Measurements from ENCODE around the gene MYBPC1.
A peak's percentile ranks its signal among the peaks of the same experiment; 100 is the strongest.

Gene MYBPC1

DNA sequence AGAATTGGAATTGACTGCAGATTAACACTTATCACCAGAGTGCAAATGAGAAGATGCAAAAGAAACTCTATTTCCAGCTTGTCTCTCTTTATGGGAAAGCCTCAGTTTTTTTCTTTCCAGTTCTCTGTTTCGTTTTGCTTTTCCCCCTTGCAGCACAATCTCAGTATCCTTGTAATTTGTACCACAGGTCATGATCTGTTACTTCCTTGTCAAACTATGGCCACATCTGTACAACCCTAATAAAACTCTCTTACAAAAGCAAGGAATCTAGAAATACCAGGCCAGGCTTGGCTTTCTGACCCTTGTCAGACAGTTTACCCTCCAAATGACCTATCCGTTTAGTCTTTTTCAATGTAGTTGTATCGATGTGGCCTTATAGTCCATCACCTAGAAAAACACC is 33.9 kb downstream of the MYBPC1 start:
- Histone ChIP-seq H3K27me3 (replicated peaks) (no peaks in the 10 kb centered on the region), H3K4me3 (ENCODE audit: low read depth, low read length) (no peak overlapping the region), H3K36me3 (replicated peaks) (no peaks in the 10 kb centered on the region), H3K27ac (no peak overlapping the region)
- in situ Hi-C loops (cut with HindIII; ENCODE audit: low pct_ligation_motif_present, low sequenced_read_pairs) = no loop called here
- DNase-seq = no peak
- TF ChIP-seq, protein P1, sequence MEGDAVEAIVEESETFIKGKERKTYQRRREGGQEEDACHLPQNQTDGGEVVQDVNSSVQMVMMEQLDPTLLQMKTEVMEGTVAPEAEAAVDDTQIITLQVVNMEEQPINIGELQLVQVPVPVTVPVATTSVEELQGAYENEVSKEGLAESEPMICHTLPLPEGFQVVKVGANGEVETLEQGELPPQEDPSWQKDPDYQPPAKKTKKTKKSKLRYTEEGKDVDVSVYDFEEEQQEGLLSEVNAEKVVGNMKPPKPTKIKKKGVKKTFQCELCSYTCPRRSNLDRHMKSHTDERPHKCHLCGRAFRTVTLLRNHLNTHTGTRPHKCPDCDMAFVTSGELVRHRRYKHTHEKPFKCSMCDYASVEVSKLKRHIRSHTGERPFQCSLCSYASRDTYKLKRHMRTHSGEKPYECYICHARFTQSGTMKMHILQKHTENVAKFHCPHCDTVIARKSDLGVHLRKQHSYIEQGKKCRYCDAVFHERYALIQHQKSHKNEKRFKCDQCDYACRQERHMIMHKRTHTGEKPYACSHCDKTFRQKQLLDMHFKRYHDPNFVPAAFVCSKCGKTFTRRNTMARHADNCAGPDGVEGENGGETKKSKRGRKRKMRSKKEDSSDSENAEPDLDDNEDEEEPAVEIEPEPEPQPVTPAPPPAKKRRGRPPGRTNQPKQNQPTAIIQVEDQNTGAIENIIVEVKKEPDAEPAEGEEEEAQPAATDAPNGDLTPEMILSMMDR (IDR thresholded peaks at IDR 0.05; ENCODE audit: low read depth, low read length, missing control alignments) = no peak

DNA sequence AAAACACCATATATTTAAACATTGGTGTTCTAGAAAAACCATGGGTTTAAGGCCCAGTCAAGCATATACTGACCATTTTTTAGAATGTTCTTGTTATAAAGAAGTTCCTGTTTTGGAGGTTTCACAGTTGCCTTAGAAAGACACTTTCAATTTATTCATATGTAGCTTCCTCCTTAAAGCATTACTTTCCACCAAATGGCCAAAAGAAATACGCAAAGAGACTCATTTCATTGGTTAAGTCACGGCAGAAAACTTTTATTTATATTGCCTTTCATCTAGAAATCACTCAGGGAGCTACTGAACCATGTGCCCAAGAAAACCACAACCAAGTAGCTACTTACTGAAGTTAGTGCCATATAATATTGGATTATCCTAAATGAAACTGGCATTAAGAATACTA is 40.0 kb downstream of the MYBPC1 start:
- Histone ChIP-seq H3K36me3 (replicated peaks) (no peaks in the 10 kb centered on the region), H3K27me3 (replicated peaks) (no peaks in the 10 kb centered on the region), H3K4me3 (ENCODE audit: low read depth, low read length) (no peak overlapping the region), H3K27ac (no peak overlapping the region)
- TF ChIP-seq, protein P1 (IDR thresholded peaks at IDR 0.05; ENCODE audit: low read depth, low read length, missing control alignments) = no peak
- in situ Hi-C loops (cut with HindIII; ENCODE audit: low pct_ligation_motif_present, low sequenced_read_pairs) = no loop called here
- DNase-seq = no peak

DNA sequence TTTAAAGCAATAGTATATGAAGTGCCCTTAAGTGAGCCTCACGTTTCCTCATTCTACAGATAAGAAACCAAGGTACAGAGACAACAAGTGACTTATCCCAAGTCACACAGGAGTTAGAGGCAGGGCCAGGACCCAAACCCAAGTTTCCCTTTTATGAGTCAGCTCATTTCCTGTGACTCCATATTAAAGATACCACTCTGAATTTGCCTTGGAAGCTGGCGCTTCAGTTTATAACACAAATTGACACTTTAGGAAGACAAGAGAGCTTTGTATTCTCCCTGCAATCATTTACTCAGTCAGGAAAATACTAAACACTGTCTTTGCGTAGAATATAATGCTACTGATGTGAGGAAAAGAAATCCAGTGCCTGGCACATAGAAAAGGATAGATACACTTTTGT is 43.2 kb downstream of the MYBPC1 start:
- Histone ChIP-seq H3K27me3 (replicated peaks) (no peaks in the 10 kb centered on the region), H3K27ac (no peak overlapping the region), H3K4me3 (ENCODE audit: low read depth, low read length) (no peak overlapping the region), H3K36me3 (replicated peaks) (no peaks in the 10 kb centered on the region)
- TF ChIP-seq, protein P1 (IDR thresholded peaks at IDR 0.05; ENCODE audit: low read depth, low read length, missing control alignments) = no peak
- in situ Hi-C loops (cut with HindIII; ENCODE audit: low pct_ligation_motif_present, low sequenced_read_pairs) = no loop called here
- DNase-seq = no peak

DNA sequence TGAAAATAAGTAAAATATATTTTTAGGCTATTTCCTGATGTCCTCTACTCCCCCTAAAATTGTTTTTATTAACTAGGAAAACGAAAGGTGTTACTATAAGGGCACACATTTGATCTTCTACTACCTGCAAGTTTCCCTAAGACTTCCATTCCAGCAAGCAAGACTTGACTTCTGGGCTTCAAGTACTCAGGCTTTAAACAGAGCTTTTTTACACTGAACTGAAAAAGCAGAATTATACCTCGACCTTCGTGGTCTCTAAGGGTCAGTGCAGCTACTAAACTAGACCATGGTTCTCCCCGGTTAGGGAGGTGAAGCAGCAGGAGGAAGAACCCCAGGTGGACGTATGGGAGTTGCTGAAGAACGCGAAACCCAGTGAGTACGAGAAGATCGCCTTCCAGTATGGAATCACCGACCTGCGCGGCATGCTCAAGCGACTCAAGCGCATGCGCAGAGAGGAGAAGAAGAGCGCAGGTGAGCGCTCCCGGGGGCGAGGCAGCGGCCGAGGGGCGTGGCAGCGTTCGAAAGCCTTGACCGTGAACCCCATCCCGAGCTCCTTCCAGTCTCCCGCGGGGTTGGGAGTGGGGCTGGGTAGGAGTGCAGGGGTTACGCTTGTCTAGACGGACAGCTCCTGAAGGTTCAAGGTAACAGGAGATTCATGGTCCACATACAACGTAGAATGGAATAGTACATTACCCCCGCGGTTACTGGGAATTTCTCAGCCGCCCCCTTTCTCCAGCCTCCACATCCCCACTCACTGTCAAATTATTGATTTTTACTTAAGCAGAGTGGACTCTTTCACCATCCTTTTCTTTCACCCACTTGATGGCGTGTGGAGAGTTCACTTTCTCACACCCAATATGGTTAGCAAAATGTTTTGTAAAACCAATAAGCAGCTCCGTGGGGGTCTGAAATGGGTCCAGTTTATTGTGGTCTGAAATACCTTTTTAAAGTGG is 47.6 kb downstream of the MYBPC1 start:
- in situ Hi-C loops (cut with HindIII; ENCODE audit: low pct_ligation_motif_present, low sequenced_read_pairs) = no loop called here
- Histone ChIP-seq H3K27me3 (replicated peaks) (no peaks in the 10 kb centered on the region), H3K36me3 (replicated peaks) (no peaks in the 10 kb centered on the region), H3K4me3 (ENCODE audit: low read depth, low read length) (peak overlapping the region; percentile 21), H3K27ac (no peak overlapping the region)
- TF ChIP-seq, protein P1 (IDR thresholded peaks at IDR 0.05; ENCODE audit: low read depth, low read length, missing control alignments) = no peak
- DNase-seq = no peak

DNA sequence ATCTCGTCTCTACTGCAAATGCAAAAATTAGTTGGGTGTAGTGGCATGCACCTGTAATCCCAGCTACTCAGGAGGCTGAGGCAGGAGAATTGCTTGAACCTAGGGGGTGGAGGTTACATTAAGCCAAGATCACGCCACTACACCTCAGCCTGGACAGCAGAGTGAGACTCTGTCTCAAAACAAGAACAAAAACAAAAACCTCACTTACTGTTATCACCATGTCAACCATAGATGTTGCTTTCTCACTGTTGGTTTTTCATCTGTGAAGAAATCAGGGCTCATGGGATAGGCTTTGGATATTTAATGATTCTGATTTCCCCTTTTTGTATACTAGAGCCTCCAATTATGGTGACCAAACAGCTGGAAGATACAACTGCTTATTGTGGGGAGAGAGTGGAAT is 52.9 kb downstream of the MYBPC1 start:
- Histone ChIP-seq H3K27me3 (replicated peaks) (no peaks in the 10 kb centered on the region), H3K27ac (no peak overlapping the region), H3K36me3 (replicated peaks) (no peaks in the 10 kb centered on the region), H3K4me3 (ENCODE audit: low read depth, low read length) (no peak overlapping the region)
- no peak for DNase-seq
- in situ Hi-C loops (cut with HindIII; ENCODE audit: low pct_ligation_motif_present, low sequenced_read_pairs) = no loop called here
- TF ChIP-seq, protein P1 (IDR thresholded peaks at IDR 0.05; ENCODE audit: low read depth, low read length, missing control alignments) = no peak

All from brain microvascular endothelial cell (primary cell).